GM19099 (cell line): ENCODE data around the gene BCAN.

Source experiments
- POLR2A ChIP-seq: IDR thresholded peaks from 3 replicates; pipeline ENCODE4 v1.6.1; 2011; ENCODE audit warnings: low read depth; ENCODE audit not compliant: insufficient read length; ENCODE audit errors: extremely low read depth

BCAN gene

DNA sequence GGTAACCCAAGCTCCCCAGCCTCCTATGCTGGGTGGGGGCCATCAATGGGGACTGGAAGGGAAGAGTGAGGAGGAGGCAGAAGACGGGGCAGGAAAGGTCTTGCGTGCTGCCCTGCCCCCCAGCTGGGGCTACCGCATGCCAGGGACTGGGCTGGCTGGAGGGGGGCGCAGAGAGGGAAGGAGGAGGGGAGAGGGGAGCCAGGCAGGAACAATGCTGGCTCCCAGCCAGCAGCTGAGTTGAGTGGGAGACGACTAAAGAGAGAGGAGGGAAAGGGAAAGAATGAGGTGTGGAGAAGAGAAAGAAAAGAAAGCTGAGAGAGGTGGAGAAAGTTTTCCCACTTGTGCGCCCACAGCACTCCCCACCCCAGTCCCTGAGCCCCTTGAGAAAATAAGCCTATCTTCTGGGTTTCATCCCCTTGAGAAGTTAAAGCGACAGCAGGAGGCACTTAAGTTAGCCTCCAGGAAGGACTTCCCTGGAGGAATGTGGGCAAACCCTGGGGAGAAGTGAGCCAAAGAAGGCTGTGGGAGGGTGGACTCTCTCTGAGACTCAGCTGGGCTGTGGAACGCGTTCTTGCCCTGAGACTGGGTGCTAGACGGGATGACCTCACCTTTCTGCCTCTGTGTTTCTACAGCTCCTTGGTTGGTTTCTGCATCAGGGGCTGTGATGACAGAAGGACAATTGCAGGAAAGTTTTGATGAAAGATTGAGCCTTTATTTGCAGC is 48.2 kb downstream of the BCAN start:
- TF ChIP-seq POLR2A, result no peak

DNA sequence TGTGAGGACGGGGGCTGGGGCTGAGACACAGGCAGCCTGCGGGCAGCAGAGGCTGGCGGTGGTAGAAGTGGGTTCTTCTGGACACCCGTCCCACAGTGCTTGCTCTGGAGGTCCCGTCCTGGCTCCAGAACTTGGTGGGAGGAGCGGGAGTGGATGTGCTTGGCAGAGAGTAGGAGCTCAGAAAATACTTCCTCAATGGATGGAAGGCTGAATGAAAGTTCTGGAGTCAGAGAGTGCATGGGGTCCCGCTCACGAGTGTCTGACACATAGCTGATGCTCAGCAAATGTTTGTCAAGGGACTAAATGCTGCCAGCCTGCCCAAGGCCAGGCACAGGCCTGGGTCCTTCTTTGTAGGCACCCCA is 48.7 kb downstream of the BCAN start:
- no peak for TF ChIP-seq POLR2A

DNA sequence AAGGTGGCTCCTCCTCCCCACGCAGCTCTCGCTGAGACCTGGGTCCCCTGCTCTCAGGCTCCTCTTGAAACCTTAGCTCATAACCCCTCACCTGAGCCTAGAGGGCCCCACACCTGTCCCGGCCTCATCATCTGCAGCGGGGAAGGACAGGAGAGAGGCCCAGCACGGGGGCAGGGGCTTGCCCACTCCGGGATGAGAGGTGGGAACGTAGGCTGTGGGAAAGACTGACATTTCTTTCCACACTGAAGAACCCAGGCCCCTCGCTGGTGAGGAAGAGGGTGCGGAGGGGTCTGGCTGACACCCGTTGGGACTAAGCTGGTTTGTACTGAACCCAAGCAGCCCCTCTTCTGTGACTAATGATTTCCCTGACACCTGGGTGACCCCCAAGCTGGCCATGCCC is 49.3 kb downstream of the BCAN start:
- no peak for TF ChIP-seq POLR2A

DNA sequence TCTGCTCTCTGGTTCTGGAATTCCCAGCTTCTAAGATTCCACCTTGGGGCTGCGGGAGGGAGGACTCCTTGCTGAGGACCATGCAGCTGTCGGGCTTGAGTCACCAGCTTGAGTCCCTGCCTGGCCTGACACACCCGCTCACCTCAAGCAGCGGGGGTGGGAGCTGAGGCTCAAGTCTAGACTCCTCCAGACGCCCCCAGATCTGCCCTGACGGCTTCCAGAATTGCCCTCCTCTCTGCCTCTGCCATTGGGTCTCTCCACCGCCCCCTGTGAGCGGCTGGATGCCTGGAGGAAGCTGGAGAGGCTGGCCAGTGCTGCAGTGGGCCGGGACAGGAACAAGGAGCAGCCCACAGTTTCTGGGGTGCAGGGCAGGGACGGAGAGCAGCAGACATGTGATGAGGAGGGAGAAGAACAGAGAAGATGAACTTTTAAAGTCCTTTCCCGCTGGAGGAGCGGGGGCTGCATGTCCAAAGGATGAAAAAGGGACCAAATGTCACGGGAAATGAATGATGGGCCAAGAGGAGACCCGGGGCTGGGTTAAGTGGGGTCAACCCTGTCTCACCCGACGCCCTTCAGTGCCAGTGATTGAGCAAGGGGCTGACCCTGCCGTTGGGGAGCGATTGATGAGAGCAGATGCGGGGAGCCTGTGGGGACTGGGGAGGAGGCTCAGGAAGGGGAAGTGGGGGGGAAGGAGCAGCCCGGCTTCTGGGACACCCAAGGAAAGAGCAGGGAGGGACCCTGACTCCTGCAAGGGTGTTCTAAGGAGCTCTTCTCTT is 49.9 kb downstream of the BCAN start:
- TF ChIP-seq POLR2A, result no peak

DNA sequence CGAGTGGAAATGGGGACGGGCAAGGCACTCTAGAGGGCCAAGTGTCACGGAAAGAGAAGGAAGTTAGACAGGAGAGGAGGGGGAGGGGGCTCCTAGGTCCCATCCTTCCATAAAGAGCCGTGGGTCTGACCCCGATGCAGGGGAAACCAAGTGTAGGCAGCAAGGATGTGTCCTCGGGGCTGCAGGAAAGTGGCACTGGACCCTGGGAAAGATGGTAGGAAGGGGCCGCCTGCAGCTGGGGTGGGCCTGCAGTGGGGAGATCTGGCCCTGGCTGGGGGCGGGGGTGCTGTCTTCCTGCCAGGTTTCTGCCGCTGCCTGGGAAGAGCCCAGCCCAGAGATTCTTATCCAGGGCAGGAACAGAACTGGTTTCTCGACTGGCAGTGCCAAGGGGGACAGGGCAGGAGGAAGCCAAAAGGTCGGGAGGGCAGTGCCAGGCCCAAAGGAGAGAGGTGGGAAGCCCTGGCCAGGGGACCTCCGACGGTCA is 50.6 kb downstream of the BCAN start:
- no peak for TF ChIP-seq POLR2A

DNA sequence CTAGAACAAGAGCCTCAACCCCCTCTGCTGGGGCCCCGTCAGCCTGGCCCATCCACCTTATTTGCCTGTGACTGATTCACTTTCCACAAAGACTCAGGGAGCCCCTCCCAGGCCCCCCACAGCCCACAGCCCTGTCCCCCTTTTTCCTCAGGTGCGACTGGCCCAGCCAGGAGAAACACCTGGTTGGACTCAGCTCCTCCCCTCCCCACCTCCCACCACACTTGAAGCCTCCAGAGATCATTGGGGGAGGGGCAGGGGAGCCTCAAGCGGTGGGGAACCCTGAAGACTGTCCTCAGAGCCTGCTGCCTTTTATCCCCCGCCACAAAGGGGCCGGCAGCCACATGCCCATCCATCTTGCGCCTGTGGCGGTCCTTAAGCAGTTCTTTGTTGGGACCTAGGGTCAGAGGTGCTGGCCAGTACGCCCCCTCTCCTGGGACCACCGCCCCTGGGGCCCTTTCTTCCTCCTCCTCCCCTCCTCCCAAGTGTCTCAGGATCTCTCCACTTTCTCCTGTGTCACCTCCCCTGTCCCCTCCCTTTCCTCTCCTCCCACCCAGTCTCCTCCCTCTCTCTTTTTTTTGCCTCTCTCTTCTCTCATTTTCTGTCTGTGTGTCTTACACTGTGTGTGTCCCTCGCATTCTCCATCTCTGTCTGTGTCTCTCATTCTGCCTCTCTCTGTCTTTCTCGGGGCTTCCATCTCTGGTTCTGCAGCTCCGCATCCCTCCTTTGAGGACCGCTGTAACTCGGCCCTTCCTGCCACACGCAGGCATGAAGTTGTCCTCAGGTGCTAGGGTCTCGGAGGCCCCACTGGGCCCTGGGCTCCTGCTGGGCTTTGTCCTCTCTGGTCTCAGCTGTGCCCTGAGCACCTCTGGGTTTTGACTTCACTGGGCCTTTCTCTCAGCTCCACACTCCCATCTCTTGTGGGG is 51.3 kb downstream of the BCAN start:
- TF ChIP-seq POLR2A, result no peak

DNA sequence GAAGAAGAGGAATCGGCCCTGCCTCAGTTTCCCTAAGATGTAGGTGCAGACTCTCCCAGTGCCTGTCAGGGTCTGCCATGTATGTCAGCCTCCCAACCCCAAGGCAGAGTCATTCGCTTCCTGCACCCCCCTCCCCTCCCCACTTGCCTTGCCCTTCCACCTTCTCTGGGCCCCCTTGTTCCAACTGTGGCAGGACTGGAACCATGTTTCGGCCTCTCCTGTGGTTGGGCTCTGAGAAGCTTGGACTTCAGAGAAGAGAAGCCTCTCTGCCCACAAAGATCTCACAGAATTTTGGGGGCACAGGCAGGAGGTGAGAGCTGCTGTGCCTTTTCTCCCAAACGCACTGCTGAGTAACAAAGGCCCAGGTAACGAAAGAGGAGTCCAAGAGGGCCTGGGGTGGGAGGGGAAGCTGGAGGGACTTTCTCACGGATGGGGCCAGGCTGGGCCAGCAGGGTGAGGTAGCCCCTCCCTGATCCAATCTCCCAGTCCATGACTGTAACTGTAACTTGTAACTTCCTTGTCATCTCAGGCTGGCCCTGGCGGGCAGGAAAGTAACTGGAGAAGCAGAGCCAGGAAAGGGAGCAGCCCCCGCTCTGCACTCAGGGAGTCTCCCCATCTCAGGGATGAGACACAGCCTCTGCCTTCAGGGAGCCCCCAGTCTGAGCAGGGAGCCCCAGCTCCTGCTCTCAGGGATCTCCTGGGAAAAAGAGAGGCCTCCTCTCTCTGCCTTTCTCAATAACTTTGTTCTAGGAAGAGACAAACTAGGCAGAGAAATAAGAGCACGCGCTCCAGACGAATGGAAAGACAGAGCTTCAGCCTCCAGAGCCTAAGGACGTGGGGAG is 52.2 kb downstream of the BCAN start:
- TF ChIP-seq POLR2A, result no peak

DNA sequence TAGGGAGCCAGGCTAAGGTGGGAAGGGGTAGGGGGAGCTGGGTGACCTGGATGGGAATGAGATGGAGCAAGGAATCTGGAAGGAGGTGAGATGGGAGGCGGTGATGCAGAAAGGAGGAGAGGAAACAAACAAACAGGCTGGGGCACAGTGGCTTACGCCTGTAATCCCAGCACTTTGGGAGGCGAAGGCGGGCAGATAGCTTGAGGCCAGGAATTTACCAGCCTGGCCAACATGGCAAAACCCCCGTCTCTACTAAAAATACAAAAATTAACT is 52.7 kb downstream of the BCAN start:
- no peak for TF ChIP-seq POLR2A

DNA sequence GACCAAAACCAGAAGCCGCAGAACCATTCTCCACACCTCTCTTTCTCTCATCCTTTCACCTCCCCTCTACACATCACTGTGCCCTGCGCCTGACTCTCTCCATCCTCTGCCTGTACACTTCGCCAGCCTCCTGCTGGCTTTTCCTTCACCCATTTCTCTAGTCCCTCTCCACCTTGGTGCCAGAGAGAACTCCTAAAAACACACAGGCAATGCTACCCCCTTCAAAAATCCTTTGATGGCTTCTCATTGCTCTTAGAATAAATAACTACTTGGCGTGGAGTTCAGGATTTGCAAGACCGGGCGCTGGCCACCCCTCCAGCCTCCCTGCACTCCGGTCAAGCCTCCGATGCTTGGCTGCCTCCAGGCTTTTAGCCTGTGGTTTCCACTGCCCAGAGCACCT is 54.8 kb downstream of the BCAN start:
- no peak for TF ChIP-seq POLR2A

DNA sequence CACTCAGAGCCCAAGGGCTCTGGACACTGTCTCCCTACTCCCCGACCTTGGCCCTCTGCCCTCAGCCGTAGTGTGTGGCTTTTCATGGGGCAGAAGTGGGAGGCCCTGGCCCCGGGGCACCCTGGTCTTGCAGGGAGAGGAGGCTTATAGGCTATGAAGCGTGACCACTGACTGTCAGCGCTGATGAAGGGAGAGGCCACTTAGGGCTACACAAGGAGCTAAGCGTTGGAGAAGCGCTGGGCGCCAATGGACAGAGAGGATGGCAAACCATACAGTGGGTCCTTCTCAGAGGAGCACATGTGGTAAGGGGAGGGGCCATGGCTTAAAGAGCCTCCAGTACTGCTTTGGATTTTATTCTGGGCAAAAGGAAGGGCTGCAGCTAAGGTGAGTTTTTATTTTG is 55.6 kb downstream of the BCAN start:
- TF ChIP-seq POLR2A, result no peak

DNA sequence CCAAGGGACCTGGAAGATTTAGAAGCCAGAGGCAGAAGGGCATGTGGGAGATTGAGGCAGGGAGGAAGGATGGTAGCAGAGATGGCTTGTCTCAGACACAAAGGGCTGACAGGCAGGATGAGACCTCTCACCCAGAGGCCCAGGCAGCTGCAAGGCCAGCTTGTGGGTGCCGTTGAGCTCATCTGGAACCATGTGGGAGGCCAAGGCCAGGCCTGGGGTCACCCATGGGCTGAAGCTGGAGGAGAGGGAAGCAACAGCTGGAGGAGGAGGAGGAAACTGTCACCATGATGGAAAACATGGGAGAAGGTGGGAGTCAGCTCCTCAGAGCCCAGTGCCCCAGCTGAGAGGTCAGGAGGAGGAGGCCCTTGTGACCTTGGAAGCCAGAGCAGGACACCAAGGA is 57.1 kb downstream of the BCAN start:
- TF ChIP-seq POLR2A, result no peak

DNA sequence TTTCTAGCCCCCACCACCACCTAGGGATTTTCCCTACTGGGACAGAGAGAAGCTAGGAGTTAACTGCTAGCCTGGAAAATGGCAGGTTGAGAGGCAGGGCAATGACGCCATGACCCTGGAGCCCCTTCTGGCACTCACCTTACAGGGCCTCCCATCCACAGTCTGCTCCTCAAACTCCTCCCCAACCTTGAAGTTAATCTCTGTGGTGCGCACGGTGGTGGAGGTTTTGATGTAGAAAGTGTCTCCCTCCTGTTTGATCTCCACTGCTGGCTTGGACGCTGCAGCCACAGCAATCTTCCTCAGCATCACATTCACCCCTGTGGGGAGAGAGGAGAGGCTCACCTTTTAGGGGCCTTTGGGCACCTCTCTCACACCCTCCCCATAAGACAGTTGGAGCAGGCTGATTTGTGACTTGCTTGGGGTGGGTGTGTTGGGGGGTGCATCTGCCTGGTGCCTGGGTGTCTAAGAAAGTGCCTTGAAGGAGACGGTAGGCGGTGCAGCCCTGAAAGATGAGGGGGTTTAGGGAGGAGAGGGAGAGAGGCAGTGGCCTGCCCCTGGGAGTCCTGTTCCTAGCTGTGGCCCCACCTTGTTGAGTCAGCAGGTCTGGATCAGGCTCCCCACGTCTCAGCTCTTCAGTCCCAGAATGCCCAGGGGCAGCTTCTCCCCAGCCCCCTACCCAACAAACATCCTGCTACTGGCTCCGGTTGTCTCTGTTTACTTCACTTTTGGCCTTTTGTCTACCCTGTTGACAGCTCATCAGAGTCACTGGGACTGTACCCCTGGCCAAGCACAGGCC is 59.0 kb downstream of the BCAN start:
- no peak for TF ChIP-seq POLR2A

DNA sequence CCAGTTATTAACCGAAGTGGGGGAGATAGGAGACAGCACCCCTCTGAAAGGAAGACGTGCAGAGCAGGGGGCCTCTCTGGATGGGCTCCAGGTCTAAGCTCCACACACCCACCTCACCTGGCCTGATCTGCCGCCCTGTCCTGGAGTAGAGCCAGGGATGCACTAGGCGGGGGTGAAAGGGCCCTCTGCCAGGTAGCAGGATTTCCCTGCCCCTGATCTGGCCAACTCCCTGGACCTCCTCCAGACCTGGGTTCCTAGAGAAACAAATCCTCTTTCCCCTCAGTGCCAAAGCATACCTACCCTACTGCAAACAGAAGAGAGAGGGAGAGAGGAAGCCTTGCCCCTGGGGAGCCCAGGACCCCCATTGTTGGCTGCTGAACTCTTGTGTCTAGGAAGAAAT is 61.4 kb downstream of the BCAN start:
- no peak for TF ChIP-seq POLR2A

DNA sequence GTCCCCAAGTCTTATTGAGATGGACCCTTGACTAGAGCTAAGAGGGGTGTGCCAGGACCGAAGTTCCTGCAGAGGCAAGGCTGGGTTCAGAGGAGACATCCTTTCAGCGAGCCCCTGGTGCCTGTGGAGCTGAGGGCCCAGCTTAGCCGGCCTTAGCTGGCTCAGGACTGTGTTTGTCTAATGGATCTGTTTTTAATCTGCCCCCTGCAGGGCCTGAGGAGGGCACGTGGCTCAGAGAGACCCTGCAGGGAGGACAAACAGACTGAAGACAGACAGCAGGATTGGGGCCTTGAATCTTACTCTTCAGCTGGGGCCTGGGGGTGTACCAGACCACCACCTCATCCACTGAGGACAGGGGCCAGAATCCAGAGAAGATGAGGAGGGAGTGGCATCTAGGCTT is 61.8 kb downstream of the BCAN start:
- TF ChIP-seq POLR2A, result no peak

DNA sequence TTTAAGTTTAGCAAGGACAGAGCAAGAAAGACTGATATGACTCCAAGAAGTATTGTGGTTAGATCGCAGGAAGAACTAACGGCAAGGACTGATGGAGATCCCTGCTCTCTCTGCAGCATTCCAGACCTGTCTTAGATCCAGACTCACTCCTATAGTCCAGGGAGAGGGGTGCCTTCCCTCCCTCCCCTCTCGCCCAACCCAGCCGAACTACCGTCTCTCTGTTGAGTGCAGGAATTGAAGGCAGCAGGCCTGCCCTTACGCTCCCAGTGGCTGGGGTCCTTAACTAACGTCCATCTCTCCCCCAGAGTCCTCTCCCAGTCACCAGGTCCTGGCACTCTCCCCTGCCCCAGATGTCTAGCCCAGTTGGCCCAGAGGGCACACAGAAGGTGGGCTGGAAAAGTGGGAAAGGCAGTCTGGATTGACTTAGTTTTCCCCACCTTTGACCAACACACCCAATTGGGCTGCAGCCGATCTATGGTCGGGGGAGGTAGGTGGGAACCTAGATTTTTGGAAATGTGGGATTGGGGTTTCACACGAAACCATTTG is 62.3 kb downstream of the BCAN start:
- no peak for TF ChIP-seq POLR2A
